ENCODE results near the gene ALOX12.

The ALOX12 gene

GRCh38 chr17:7021993-7022778 lies 26.3 kb downstream of the ALOX12 start:
- DNase-seq (ENCODE audit: extremely low read depth in 1 of 2, low read depth in 1 of 2): peak in 1 of 2 donors; percentile 68

GRCh38 chr17:7022781-7023571 lies 27.1 kb downstream of the ALOX12 start, which contains the start of gene BCL6B:
TSS of gene BCL6B (plus strand) at chr17:7023050. CDS start at chr17:7023672, 622 bp downstream.
- DNase-seq (ENCODE audit: extremely low read depth in 1 of 2, low read depth in 1 of 2): no peak

DNA sequence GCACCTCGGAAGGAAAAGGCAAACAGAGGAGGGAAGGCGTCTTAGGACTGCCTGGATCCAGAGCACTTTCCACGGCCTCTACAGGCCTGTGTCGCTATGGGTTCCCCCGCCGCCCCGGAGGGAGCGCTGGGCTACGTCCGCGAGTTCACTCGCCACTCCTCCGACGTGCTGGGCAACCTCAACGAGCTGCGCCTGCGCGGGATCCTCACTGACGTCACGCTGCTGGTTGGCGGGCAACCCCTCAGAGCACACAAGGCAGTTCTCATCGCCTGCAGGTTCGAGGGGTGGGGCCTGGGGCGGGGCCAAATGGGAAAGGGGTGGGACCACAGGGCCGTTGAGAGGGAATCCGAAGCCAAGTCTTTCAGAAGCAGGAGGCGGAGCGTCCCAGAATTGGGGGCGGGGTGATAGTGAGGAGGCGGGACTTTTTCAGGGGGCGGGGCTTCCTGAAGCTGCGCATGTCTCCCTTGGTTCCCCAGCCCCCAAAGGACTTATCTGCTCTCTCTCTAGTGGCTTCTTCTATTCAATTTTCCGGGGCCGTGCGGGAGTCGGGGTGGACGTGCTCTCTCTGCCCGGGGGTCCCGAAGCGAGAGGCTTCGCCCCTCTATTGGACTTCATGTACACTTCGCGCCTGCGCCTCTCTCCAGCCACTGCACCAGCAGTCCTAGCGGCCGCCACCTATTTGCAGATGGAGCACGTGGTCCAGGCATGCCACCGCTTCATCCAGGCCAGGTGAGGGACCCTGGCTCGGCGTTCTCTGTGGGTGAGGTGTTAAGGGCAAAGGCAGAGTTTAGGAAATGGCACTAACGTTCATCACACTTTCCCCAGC lies 27.9 kb downstream of the ALOX12 start:
- DNase-seq (ENCODE audit: extremely low read depth in 1 of 2, low read depth in 1 of 2): peak; percentile 87 to 90

DNA sequence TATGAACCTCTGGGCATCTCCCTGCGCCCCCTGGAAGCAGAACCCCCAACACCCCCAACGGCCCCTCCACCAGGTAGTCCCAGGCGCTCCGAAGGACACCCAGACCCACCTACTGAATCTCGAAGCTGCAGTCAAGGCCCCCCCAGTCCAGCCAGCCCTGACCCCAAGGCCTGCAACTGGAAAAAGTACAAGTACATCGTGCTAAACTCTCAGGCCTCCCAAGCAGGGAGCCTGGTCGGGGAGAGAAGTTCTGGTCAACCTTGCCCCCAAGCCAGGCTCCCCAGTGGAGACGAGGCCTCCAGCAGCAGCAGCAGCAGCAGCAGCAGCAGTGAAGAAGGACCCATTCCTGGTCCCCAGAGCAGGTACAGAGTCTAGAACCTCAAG lies 28.5 kb downstream of the ALOX12 start:
- DNase-seq (ENCODE audit: extremely low read depth in 1 of 2, low read depth in 1 of 2): no peak

DNA sequence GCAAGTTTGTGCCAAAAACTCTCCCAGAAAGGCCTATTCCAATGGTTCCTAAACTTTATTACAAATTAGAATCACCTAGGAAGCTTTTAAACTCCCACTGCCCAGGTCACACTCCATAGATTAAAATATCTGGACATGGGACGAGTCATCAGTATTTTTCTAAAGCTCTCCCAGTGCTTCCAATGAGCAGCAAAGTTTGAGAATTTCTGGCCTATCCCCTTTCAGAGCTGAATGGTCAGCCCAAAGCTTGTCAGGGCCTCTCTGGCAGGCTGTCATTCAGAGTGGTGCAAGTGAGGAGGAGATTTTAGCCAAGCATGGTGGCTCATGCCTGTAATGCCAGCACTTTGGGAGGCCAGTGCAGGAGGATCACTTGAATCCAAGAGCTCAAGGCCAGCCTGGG lies 29.4 kb downstream of the ALOX12 start:
- DNase-seq (ENCODE audit: extremely low read depth in 1 of 2, low read depth in 1 of 2): no peak

DNA sequence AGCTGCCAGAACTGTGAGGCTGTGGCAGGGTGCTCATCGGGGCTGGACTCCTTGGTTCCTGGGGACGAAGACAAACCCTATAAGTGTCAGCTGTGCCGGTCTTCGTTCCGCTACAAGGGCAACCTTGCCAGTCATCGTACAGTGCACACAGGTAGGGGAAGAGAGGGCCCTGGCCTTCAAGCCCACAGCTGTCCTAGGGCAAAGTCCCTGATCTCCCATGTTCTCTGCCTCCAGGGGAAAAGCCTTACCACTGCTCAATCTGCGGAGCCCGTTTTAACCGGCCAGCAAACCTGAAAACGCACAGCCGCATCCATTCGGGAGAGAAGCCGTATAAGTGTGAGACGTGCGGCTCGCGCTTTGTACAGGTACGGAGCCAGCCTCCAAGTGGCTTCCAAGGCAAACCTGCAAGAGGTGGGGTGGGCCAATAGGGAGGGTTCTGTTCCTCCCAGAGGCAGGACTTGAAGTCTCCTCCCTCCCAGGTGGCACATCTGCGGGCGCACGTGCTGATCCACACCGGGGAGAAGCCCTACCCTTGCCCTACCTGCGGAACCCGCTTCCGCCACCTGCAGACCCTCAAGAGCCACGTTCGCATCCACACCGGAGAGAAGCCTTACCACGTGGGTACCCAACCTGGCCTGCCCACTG lies 30.7 kb downstream of the ALOX12 start:
- no peak for DNase-seq (ENCODE audit: extremely low read depth in 1 of 2, low read depth in 1 of 2)

DNA sequence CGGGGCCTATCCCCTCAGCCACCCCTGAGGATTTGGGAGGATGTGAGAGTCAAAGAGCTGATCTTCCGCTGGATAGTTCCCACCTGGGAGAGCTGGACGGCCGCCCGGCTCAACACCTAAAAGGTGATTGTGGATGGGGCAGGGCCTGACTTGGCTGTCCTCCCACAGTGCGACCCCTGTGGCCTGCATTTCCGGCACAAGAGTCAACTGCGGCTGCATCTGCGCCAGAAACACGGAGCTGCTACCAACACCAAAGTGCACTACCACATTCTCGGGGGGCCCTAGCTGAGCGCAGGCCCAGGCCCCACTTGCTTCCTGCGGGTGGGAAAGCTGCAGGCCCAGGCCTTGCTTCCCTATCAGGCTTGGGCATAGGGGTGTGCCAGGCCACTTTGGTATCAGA lies 31.5 kb downstream of the ALOX12 start:
- no peak for DNase-seq (ENCODE audit: extremely low read depth in 1 of 2, low read depth in 1 of 2)

GRCh38 chr17:7029096-7029495 lies 33.2 kb downstream of the ALOX12 start:
- no peak for DNase-seq (ENCODE audit: extremely low read depth in 1 of 2, low read depth in 1 of 2)

DNA sequence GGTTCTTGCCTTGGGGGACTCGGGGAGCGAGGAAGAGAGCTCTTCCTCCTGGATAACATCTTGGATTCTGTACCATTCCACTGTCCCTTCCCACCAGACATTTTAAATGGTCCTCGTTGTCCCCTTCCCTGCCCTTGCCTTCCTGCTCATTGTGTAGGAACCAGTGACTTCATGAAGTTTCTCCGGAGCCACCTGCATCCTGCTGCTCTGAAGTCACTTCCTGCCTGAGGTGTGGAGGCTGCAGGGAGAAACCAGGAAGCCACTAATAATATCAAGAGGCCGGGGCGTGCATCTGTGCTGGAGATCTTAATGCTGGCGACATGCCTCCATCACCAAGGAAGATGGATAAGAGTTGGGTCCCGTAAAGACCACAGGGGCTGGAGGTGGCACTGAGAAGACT lies 33.8 kb downstream of the ALOX12 start:
- DNase-seq (ENCODE audit: extremely low read depth in 1 of 2, low read depth in 1 of 2): no peak

GRCh38 chr17:7034955-7035590 lies 39.2 kb downstream of the ALOX12 start:
- DNase-seq (ENCODE audit: extremely low read depth in 1 of 2, low read depth in 1 of 2): no peak

DNA sequence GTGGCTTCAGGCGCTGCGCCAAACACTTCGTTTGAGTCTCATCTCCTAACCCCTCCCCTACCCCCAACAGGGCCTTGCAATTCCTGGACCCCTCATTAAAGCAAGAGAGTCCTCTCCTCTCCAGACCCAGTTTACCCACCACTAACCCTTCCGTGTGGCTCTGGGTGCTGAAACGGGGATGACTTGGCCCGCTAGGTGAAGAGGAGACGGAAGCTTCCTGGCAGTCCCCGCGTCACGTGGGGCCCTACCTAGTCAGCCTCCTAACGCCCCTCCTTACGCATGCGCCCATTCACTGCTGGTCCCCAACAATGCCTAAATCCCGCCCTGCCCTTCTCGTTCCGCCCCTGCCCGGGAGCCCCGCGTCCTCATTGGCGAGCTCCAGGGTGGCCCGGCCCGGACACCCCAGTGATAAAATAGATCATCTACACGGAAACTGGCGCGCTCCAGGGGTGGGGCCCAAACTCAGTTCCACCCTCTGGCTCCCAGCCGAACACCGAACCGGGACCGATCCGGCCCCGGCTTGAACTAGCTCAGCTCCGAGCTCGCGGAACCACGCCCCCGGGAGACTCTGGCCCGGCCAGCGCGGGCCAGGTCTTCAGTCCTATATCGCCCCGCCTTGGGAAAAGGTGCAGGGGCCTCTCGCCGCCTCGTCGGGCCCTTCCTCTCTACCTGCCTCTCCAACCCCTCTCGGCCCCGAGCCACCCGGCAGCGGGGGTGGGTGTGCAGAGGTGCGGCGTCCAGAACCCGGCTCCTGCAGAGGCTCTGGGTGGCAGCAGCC lies 39.9 kb downstream of the ALOX12 start, which contains the start of gene SLC16A13:
Gene SLC16A13 (plus strand): TSS at position 425 of the 778 bp plus-strand sequence. CDS start 368 bp downstream, outside the sequence.
- DNase-seq (ENCODE audit: extremely low read depth in 1 of 2, low read depth in 1 of 2): peak; percentile 94 to 98

DNA sequence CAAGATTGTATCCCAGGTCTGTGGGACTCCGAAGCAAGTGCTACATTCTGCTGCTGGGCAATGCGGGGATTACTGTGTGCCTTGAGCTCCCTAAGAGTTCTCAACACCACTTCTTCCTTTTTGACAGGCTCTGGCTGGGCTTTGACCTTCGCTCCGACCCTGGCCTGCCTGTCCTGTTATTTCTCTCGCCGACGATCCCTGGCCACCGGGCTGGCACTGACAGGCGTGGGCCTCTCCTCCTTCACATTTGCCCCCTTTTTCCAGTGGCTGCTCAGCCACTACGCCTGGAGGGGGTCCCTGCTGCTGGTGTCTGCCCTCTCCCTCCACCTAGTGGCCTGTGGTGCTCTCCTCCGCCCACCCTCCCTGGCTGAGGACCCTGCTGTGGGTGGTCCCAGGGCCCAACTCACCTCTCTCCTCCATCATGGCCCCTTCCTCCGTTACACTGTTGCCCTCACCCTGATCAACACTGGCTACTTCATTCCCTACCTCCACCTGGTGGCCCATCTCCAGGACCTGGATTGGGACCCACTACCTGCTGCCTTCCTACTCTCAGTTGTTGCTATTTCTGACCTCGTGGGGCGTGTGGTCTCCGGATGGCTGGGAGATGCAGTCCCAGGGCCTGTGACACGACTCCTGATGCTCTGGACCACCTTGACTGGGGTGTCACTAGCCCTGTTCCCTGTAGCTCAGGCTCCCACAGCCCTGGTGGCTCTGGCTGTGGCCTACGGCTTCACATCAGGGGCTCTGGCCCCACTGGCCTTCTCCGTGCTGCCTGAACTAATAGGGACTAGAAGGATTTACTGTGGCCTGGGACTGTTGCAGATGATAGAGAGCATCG lies 42.4 kb downstream of the ALOX12 start:
- no peak for DNase-seq (ENCODE audit: extremely low read depth in 1 of 2, low read depth in 1 of 2)

DNA sequence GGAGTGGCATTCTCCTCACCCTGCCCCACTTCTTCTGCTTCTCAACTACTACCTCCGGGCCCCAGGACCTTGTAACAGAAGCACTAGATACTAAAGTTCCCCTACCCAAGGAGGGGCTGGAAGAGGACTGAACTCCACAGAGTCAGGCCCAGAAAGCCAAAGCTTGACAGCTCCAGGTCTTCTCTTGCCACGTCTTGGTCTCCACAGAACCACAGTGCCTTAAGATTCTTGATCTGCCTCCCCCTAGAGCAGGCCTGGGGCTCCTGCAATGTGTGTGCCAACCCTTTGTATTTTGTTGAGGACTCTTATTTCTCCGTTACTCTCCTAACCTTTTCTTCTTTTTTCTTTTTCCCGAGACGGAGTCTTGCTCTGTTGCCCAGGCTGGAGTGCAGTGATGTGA lies 44.0 kb downstream of the ALOX12 start:
- DNase-seq (ENCODE audit: extremely low read depth in 1 of 2, low read depth in 1 of 2): no peak

DNA sequence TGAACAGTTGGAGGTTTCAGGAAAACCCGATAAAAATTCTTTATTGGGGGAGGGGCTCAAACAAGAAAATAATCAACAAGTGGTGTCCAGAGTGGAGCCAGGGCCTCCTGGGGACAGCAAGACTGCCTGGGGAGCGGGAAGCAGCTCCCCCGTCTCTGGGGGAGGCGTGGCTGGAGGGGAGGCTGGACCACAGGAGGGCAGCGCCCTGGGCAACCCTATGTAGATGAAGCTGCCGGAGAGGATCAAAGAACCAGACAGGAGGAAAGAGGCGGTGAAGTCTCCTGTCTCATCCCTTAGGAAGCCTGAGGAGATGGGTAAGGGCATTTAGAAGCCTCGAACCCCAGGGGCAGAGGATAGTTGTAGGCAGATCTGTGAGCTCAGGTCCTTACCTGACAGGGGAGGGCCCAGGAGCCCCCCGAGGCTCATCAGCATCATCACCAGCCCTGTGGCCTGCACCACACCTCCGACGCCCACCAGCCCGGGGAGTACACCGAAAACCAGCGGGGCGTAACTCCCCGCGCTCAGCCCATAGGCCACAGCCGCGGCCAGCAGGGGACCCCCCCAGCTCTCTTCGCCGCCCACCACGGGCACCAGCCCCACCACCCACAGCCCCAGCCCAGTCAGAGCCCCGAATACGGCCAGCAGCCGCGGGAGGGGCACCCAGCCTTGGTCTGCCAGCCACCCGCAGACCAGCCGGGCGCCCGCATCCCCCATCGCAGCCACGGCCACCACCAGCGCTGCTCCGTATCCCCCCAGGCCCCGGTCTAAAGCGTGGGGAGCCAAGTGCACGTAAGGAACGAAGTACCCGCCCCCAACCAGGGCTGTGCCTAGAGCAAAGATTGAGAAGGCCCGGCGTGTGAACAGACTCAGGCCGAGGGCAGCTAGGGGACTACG lies 46.0 kb downstream of the ALOX12 start:
- DNase-seq (ENCODE audit: extremely low read depth in 1 of 2, low read depth in 1 of 2): no peak

GRCh38 chr17:7042501-7043181 lies 46.8 kb downstream of the ALOX12 start:
- no peak for DNase-seq (ENCODE audit: extremely low read depth in 1 of 2, low read depth in 1 of 2)

DNA sequence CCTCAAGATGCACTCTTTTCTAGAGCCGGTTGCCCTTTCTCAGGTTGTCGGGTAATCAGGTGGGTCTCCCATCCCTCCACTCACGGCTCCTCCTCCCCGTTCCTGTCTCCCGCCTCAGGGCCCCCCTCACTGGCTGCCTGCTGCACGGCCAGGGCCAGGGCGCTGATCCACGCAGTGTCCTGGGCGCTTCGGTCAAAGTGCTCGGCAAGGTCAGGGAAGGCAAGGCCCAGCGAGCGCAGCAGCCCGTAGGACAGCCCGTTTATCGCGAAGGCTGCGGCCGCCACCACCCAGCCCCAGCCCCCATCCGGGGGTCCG lies 47.3 kb downstream of the ALOX12 start:
- DNase-seq (ENCODE audit: extremely low read depth in 1 of 2, low read depth in 1 of 2): no peak
